Mesothelial cell of epicardium (in vitro differentiated cells): ENCODE results near the gene MITF. TPM values are rescaled to one million over a fixed set of nuclear protein-coding genes. Genes with fewer than 3 reads are reported as not detected.

Experiments used
- DNase-seq, 2 experiments: peaks; one replicate each; pipeline ENCODE4 v3.0.0; 2021; ENCODE audit warnings: low spot score in 2 of 2; ENCODE audit not compliant: unreplicated experiment in 2 of 2
- H3K27ac Mint-ChIP-seq: 2 replicates; pipeline ENCODE4 v1.8.0; 2021; ENCODE audit warnings: mixed read lengths
- H3K27me3 Mint-ChIP-seq: 2 replicates; pipeline ENCODE4 v1.8.0; 2021; ENCODE audit warnings: low read depth, mixed read lengths
- H3K36me3 Mint-ChIP-seq: 2 replicates; pipeline ENCODE4 v1.8.0; 2021; ENCODE audit warnings: mixed read lengths
- H3K4me1 Mint-ChIP-seq: 2 replicates; pipeline ENCODE4 v1.8.0; 2021; ENCODE audit warnings: mixed read lengths
- H3K4me3 Mint-ChIP-seq: 2 replicates; pipeline ENCODE4 v1.8.0; 2021; ENCODE audit warnings: mild to moderate bottlenecking, moderate library complexity, mixed read lengths
- H3K9me3 Mint-ChIP-seq: 2 replicates; pipeline ENCODE4 v1.8.0; 2021; ENCODE audit warnings: mixed read lengths
- total RNA-seq: library from RNA; stranded (reverse); gene quantifications from 3 replicates; pipeline ENCODE4 v1.2.1, GENCODE V29; 2021
- TF ChIP-seq, protein P1 (sequence below): fragments of 200-600 bp; sonication (generic); IDR thresholded peaks from one replicate; pipeline ENCODE4 v1.5.0; 2021; ENCODE audit warnings: antibody characterized with exemption; ENCODE audit not compliant: unreplicated experiment

MITF gene
- total RNA-seq, 1 donor from 2014 or later: 7.0 TPM

GRCh38 chr3:69719587-69720122 lies 19.6 kb upstream of the MITF start:
- no peak for DNase-seq
- no peaks in the 10 kb centered on the region for H3K9me3 Mint-ChIP-seq
- H3K4me3 Mint-ChIP-seq: no peak overlapping the region
- peaks cover 2% of the 10 kb centered on the region for H3K27me3 Mint-ChIP-seq
- no peak overlapping the region for H3K27ac Mint-ChIP-seq
- TF ChIP-seq, protein P1, sequence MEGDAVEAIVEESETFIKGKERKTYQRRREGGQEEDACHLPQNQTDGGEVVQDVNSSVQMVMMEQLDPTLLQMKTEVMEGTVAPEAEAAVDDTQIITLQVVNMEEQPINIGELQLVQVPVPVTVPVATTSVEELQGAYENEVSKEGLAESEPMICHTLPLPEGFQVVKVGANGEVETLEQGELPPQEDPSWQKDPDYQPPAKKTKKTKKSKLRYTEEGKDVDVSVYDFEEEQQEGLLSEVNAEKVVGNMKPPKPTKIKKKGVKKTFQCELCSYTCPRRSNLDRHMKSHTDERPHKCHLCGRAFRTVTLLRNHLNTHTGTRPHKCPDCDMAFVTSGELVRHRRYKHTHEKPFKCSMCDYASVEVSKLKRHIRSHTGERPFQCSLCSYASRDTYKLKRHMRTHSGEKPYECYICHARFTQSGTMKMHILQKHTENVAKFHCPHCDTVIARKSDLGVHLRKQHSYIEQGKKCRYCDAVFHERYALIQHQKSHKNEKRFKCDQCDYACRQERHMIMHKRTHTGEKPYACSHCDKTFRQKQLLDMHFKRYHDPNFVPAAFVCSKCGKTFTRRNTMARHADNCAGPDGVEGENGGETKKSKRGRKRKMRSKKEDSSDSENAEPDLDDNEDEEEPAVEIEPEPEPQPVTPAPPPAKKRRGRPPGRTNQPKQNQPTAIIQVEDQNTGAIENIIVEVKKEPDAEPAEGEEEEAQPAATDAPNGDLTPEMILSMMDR: no peak
- H3K4me1 Mint-ChIP-seq: peaks cover 4% of the 10 kb centered on the region
- H3K36me3 Mint-ChIP-seq: no peaks in the 10 kb centered on the region

GRCh38 chr3:69720824-69721223 lies 18.4 kb upstream of the MITF start:
- peaks cover 12% of the 10 kb centered on the region for H3K4me1 Mint-ChIP-seq
- H3K36me3 Mint-ChIP-seq: no peaks in the 10 kb centered on the region
- H3K4me3 Mint-ChIP-seq: no peak overlapping the region
- no peak overlapping the region for H3K27ac Mint-ChIP-seq
- peaks cover 2% of the 10 kb centered on the region for H3K27me3 Mint-ChIP-seq
- H3K9me3 Mint-ChIP-seq: no peaks in the 10 kb centered on the region
- TF ChIP-seq, protein P1: no peak
- DNase-seq: no peak

- H3K27ac Mint-ChIP-seq: no peak overlapping the region
- no peaks in the 10 kb centered on the region for H3K36me3 Mint-ChIP-seq
- no peak for DNase-seq
- H3K4me1 Mint-ChIP-seq: peaks cover 14% of the 10 kb centered on the region
- TF ChIP-seq, protein P1: no peak
- H3K9me3 Mint-ChIP-seq: no peaks in the 10 kb centered on the region
- H3K27me3 Mint-ChIP-seq: peaks cover 2% of the 10 kb centered on the region
- no peak overlapping the region for H3K4me3 Mint-ChIP-seq
Measured at GRCh38 chr3:69723389-69723788, 15.9 kb upstream of the MITF start.

- Mint-ChIP-seq H3K27me3 (peaks cover 2% of the 10 kb centered on the region), H3K4me3 (no peak overlapping the region), H3K4me1 (peaks cover 15% of the 10 kb centered on the region), H3K27ac (no peak overlapping the region), H3K36me3 (no peaks in the 10 kb centered on the region), H3K9me3 (no peaks in the 10 kb centered on the region)
- TF ChIP-seq, protein P1: no peak
- no peak for DNase-seq
Measured at GRCh38 chr3:69724722-69725435, 14.4 kb upstream of the MITF start.

GRCh38 chr3:69725994-69726571 lies 13.2 kb upstream of the MITF start:
- no peak overlapping the region for H3K27ac Mint-ChIP-seq
- TF ChIP-seq, protein P1: no peak

More at GRCh38 chr3:69725994-69726571, 13.2 kb upstream of the MITF start:
- no peaks in the 10 kb centered on the region for H3K9me3 Mint-ChIP-seq
- H3K27me3 Mint-ChIP-seq: no peaks in the 10 kb centered on the region
- no peak overlapping the region for H3K4me3 Mint-ChIP-seq
- H3K4me1 Mint-ChIP-seq: peaks cover 21% of the 10 kb centered on the region
- no peaks in the 10 kb centered on the region for H3K36me3 Mint-ChIP-seq
- DNase-seq: no peak
